Heart right ventricle (tissue), 16 donors: ENCODE measurements around the gene PROSER1. TPM values are rescaled to one million over a fixed set of nuclear protein-coding genes. Genes with fewer than 3 reads are reported as not detected.
"Not testable (repeated sequence)": the region's sequence is repeated elsewhere in the genome, so short reads cannot be mapped to it uniquely, and the experiment has no call there.

Source experiments
- ATAC-seq, 8 donors: fragments of 200-7000 bp; cut with Tn5 transposase; one replicate each; pipeline ENCODE4 v1.9.1; 2020; ENCODE audit warnings: mild to moderate bottlenecking in 8 of 8, moderate library complexity in 8 of 8, moderate number of reproducible peaks in 1 of 8
- DNase-seq, 2 donors: peaks; one replicate each; pipeline ENCODE4 v3.0.0-alpha.2; 2020
- H3K27ac ChIP-seq, 10 donors: fragments of 200-600 bp; sonication (generic) in 2 of 10; one replicate each; pipeline versions ENCODE4 v1.5.0 to v1.8.0; 2020 to 2022; ENCODE audit warnings: mild to moderate bottlenecking in 3 of 10
- H3K27me3 ChIP-seq, 7 donors: fragments of 200-600 bp; one replicate each; pipeline ENCODE4 v1.8.0; 2021 to 2022; ENCODE audit warnings: mild to moderate bottlenecking in 2 of 7
- H3K36me3 ChIP-seq, 9 donors: fragments of 200-600 bp; sonication (generic) in 1 of 9; one replicate each; pipeline versions ENCODE4 v1.5.0 to v1.8.0; 2020 to 2022; ENCODE audit warnings: mild to moderate bottlenecking in 2 of 9
- H3K4me1 ChIP-seq, 9 donors: fragments of 200-600 bp; sonication (generic) in 1 of 9; one replicate each; pipeline versions ENCODE4 v1.5.0 to v1.8.0; 2020 to 2022; ENCODE audit warnings: mild to moderate bottlenecking in 4 of 9
- H3K4me3 ChIP-seq, 10 donors: fragments of 200-600 bp; sonication (generic) in 2 of 10; one replicate each; pipeline versions ENCODE4 v1.5.0 to v1.8.0; 2020 to 2022; ENCODE audit warnings: mild to moderate bottlenecking in 7 of 10, moderate library complexity in 2 of 10
- H3K9me3 ChIP-seq, 11 donors: fragments of 200-600 bp in 10 of 11; sonication (generic) in 2 of 11; one replicate each; pipeline versions ENCODE4 v1.5.0 to v1.8.0; 2013 to 2022; ENCODE audit warnings: mild to moderate bottlenecking in 2 of 11, control low read depth in 1 of 11, moderate library complexity in 1 of 11
- CTCF ChIP-seq, 9 donors: fragments of 200-600 bp; sonication (generic) in 2 of 9; IDR thresholded peaks; one replicate each; pipeline versions ENCODE4 v1.5.0 to v1.8.0; 2021 to 2022; ENCODE audit warnings: antibody characterized with exemption in 9 of 9, mild to moderate bottlenecking in 5 of 9, moderate library complexity in 1 of 9
- WGBS, 2 donors: extraction: QIAGEN DNeasy Blood & Tissue Kit; methylation state at CpG; one replicate each; pipeline ENCODE4 v1.1.7; 2013; ENCODE audit warnings: inconsistent platforms in 1 of 2; 5-methylcytosine and 5-hydroxymethylcytosine counted together
- intact Hi-C, 10 donors: fragments of 100-400 bp; cut with DNase I; formaldehyde crosslinking; loops; one replicate each; pipeline versions ENCODE4 v1.11.1 to v1.14.2; 2022
- long read RNA-seq, 3 donors: library from polyadenylated mRNA; unstranded; transcript quantifications; one replicate each; pipeline ENCODE4 v2.0.0, GENCODE V29; 2020 to 2021
- polyA plus RNA-seq, 2 donors: library from polyadenylated mRNA; stranded (reverse); fragments of 200-250 nt; gene quantifications; one replicate each; pipeline ENCODE4 v1.2.3, GENCODE V29; 2013
- total RNA-seq, 10 donors: library from RNA; stranded (reverse); fragmentation: NEBNext Ultra II Directional in 3 of 10; extraction: Animal tissue kit (Norgen Biotek cat#: 25700) in 3 of 10; gene quantifications; one replicate each; pipeline versions ENCODE4 v1.2.1 to v1.2.4, GENCODE V29; 2021 to 2023
- donor health status: Arrhythmogenic right ventricular cardiomyopathy.
- donor health status: ischemic (EF 13 %, LVEDD 7.1; RV severe dilation, severe dysfunction).
- donor health status: healthy with polysubstance abuse.
- donor health status: DM: no; HTN: yes; CAD: no.
- donor health status: DM: no; HTN: no; CAD: no.
- donor health status: ischemic (EF 25% LVEDD 6.9; RV normal size, moderate dysfunction).
- donor health status: ischemic (EF 25% LVEDD 5.7; RV mildly dilated, moderate dysfunction).
- donor health status: healthy.
- donor health status: DM: yes; HTN: yes; CAD: no.
- donor health status: Ischemic cardiomyopathy.
- donor health status: ischemic (EF 35%, LVEDD 5.7; RV mildly dilated, moderate dysfunction).
- donor health status: nonischemic (EF 11% LVEDD 7.7; RV severe dilation, severe dysfunction).
- donor health status: DM: yes; HTN: yes; CAD: no.
- donor health status: PGD.
- donor health status: ischemic (EF 29% LVEDD 5.4; RV normal size, mild dysfunction).
- donor health status: nonischemic (EF 23%, LVEDD 6.1; RV moderate dilation, normal function).

Gene PROSER1
- total RNA-seq (10 to 100 TPM in 9 of 10 donors, 1 to 10 TPM in 1; 9.4 to 22.4 (median 16.7) TPM), polyA plus RNA-seq (10 to 100 TPM in 1 of 2 donors, 1 to 10 TPM in 1; 5.4 to 19.9 TPM)
- long read RNA-seq, donor 1, partial matches to known transcripts = 1 of 5 reads
- long read RNA-seq, donor 1, other reads (novel, unspliced or antisense) = 4 of 5 reads
- long read RNA-seq, donor 2, partial matches to known transcripts = 2 of 8 reads
- long read RNA-seq, donor 2, other reads (novel, unspliced or antisense) = 6 of 8 reads
- long read RNA-seq, donor 3, partial matches to known transcripts = 3 of 4 reads
- long read RNA-seq, donor 3, other reads (novel, unspliced or antisense) = 0 of 4 reads

- peak in 1 of 9 donors; percentile 13 for TF ChIP-seq CTCF (IDR thresholded peaks at IDR 0.05)
- H3K4me1 ChIP-seq = peaks cover 0 to 58% (median 51%) of the 10 kb centered on the region in 9 donors
- peak within 1 kb of the TSS; percentile 55 to 98 (median 92) for H3K4me3 ChIP-seq
- H3K9me3 ChIP-seq = no peaks in the 10 kb centered on the region
- DNase-seq (peak; percentile 87 to 95), ATAC-seq (peak; percentile 93 to 98 (median 97))
- 0% methylated on average over 41 of the region's 41 CpGs for WGBS, 2 donors
- H3K27me3 ChIP-seq = no peaks in the 10 kb centered on the region
- intact Hi-C loops = no loop called here
- H3K27ac ChIP-seq = peak within 1 kb of the TSS; percentile 11 to 92 (median 84)
- H3K36me3 ChIP-seq = peaks cover 0 to 21% (median 0%) of the 10 kb centered on the region in 9 donors
These were observed at the start of gene PROSER1, which contains the start of gene NHLRC3 for GRCh38 chr13:39037880-39038568. Gene PROSER1, minus strand, starts transcription at chr13:39038089. Its CDS starts 847 bp downstream, at chr13:39037242. Gene NHLRC3, plus strand, starts transcription at chr13:39038456. Its CDS starts 184 bp downstream, at chr13:39038640.

GRCh38 chr13:39086251-39086945 lies 48.5 kb upstream of the PROSER1 start:
- intact Hi-C loops, H3K9me3 ChIP-seq: not testable (repeated sequence)

GRCh38 chr13:39073983-39074382 lies 36.1 kb upstream of the PROSER1 start:
- no peak for ATAC-seq
- Histone ChIP-seq H3K4me3 (no peak overlapping the region), H3K36me3 (no peaks in the 10 kb centered on the region), H3K27ac (no peak overlapping the region), H3K9me3 (peaks cover 0 to 11% (median 0%) of the 10 kb centered on the region in 11 donors), H3K4me1 (no peaks in the 10 kb centered on the region), H3K27me3 (peaks cover 0 to 11% (median 8%) of the 10 kb centered on the region in 7 donors)
- WGBS, 2 donors = 48 to 57% methylated on average over 3 of the region's 3 CpGs
- TF ChIP-seq CTCF (IDR thresholded peaks at IDR 0.05) = no peak
- intact Hi-C loops = no loop called here
- DNase-seq = no peak

More at GRCh38 chr13:39086251-39086945, 48.5 kb upstream of the PROSER1 start:
- not testable (repeated sequence) for ATAC-seq, H3K4me1 ChIP-seq, DNase-seq, H3K4me3 ChIP-seq, H3K27ac ChIP-seq, H3K36me3 ChIP-seq, H3K27me3 ChIP-seq
- WGBS, 2 donors = 55 to 67% methylated on average over 1 of the region's 1 CpG

GRCh38 chr13:39072842-39073241 lies 35.0 kb upstream of the PROSER1 start:
- DNase-seq (no peak), ATAC-seq (no peak)
- intact Hi-C loops = no loop called here
- H3K27me3 ChIP-seq = peaks cover 0 to 11% (median 8%) of the 10 kb centered on the region in 7 donors
- WGBS, 2 donors = 65 to 74% methylated on average over 2 of the region's 2 CpGs
- no peaks in the 10 kb centered on the region for H3K4me1 ChIP-seq
- no peak overlapping the region for H3K27ac ChIP-seq
- no peaks in the 10 kb centered on the region for H3K36me3 ChIP-seq
- H3K9me3 ChIP-seq = no peaks in the 10 kb centered on the region
- TF ChIP-seq CTCF (IDR thresholded peaks at IDR 0.05) = no peak
- no peak overlapping the region for H3K4me3 ChIP-seq
